Fibroblast of lung (primary cell): ENCODE results near the gene SLAIN2.

ENCODE experiments used
- CTCF ChIP-seq, 2 donors: IDR thresholded peaks in 1 of 2; conservative IDR thresholded peaks in 1 of 2; 1 replicate in 1 of 2; 2 replicates in 1 of 2; pipeline ENCODE4 v1.5.1; 2011 to 2012; ENCODE audit warnings: low read length in 2 of 2, control low read depth in 1 of 2, inconsistent platforms in 1 of 2, low read depth in 1 of 2, mild to moderate bottlenecking in 1 of 2
- EZH2 ChIP-seq: IDR thresholded peaks from 2 replicates; pipeline ENCODE4 v1.5.1; 2012; ENCODE audit warnings: low read length, control low read depth, mild to moderate bottlenecking; ENCODE audit errors: missing control alignments

- TF ChIP-seq EZH2, result no peak
- no peak for TF ChIP-seq CTCF (conservative IDR thresholded peaks at IDR 0.05 in 1 of 2, IDR thresholded peaks at IDR 0.05 in 1 of 2; ENCODE audit: low read depth in 1 of 2, low read length in 2 of 2)
Measured at GRCh38 chr4:48350871-48351270, 9.5 kb downstream of the SLAIN2 start.
